ENCODE measurements around the gene UBALD2. TPM values are rescaled to one million over a fixed set of nuclear protein-coding genes. Genes with fewer than 3 reads are reported as not detected.
A peak's percentile ranks its signal among the peaks of the same experiment; 100 is the strongest.
"Not testable (repeated sequence)": the region's sequence is repeated elsewhere in the genome, so short reads cannot be mapped to it uniquely, and the experiment has no call there.

Gene UBALD2
- total RNA-seq, 1 donor from 2014 or later: 46.9 TPM

DNA sequence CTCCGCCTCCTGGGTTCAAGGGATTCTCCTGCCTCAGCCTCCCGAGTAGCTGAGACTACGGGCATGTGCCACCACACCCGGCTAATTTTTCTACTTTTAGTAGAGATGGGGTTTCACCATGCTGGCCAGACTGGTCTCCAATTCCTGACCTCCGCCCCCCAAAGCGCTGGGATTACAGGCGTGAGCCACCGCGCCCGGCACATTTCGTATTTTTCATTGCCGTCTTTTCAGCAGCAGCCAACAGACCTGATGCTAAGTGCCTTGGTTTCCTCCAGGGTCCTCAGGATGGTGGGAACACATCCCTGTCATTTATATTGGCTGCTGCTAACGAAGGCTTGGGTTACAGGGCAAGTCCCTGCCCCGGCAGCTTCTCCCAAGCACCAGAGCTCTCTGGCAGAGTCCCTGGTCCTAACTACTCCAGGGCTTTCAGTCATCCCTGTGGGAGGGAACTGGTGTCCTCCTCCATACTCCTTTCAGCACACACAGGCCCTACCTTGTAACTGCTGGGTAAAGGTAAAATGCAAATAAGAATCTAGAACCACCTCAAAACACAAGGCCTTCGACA, 23.4 kb upstream of the UBALD2 start:
- peaks cover 46% of the 10 kb centered on the region for H3K4me1 Mint-ChIP-seq (ENCODE audit: unreplicated experiment)
- peak overlapping the region; percentile 76 for H3K27ac Mint-ChIP-seq
- DNase-seq (ENCODE audit: extremely low spot score, unreplicated experiment): peak; percentile 55
- TF ChIP-seq, protein P1, sequence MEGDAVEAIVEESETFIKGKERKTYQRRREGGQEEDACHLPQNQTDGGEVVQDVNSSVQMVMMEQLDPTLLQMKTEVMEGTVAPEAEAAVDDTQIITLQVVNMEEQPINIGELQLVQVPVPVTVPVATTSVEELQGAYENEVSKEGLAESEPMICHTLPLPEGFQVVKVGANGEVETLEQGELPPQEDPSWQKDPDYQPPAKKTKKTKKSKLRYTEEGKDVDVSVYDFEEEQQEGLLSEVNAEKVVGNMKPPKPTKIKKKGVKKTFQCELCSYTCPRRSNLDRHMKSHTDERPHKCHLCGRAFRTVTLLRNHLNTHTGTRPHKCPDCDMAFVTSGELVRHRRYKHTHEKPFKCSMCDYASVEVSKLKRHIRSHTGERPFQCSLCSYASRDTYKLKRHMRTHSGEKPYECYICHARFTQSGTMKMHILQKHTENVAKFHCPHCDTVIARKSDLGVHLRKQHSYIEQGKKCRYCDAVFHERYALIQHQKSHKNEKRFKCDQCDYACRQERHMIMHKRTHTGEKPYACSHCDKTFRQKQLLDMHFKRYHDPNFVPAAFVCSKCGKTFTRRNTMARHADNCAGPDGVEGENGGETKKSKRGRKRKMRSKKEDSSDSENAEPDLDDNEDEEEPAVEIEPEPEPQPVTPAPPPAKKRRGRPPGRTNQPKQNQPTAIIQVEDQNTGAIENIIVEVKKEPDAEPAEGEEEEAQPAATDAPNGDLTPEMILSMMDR (conservative IDR thresholded peaks at IDR 0.05): no peak
- H3K36me3 Mint-ChIP-seq: no peaks in the 10 kb centered on the region
- H3K27me3 Mint-ChIP-seq: peaks cover 13% of the 10 kb centered on the region
- no peaks in the 10 kb centered on the region for H3K9me3 Mint-ChIP-seq
- H3K4me3 Mint-ChIP-seq: peak overlapping the region; percentile 88

DNA sequence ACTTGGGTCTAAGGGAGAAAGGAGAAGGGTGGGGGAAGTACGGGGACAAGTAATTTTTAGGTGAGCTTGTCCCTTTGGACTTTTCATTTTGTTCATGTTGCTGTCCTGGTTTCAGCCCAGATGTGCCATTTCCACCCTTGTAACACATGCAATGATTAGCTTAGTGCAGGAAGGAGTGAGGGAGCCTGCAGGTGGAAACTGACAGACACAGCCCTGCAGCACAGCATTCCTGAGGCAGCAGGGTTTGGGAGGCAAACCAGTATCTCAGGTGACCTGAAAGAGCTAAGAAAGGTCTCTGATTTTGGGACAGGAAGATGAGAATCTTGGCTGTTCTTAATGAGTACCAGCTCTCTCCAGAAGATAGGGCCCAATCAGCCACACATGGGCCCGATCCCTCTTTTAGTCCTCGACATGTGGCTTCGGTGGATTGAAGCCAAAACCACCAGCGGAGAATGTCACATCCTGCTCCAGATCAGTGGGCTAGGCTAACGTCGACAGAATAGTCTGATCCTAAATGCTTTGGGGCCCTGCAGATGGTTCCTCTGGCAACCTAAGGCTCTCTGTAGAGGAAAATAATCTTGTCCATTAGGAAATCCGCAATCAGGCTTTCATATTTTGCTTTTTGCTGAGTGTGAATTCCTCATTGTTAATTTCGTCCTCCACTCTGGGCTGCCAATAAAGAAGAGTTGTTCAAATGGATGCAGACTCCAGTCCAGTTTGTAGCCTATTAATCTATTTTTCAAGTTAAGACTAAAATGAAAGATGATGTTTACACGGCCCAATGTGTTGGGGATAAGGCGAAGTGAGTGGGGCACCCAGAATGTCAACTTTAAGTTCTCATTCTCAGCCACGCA, 21.1 kb upstream of the UBALD2 start:
- H3K9me3 Mint-ChIP-seq: no peaks in the 10 kb centered on the region
- H3K27me3 Mint-ChIP-seq: peaks cover 10% of the 10 kb centered on the region
- TF ChIP-seq, protein P1 (conservative IDR thresholded peaks at IDR 0.05): no peak
- peak overlapping the region; percentile 61 for H3K4me3 Mint-ChIP-seq
- H3K4me1 Mint-ChIP-seq (ENCODE audit: unreplicated experiment): peaks cover 38% of the 10 kb centered on the region
- DNase-seq (ENCODE audit: extremely low spot score, unreplicated experiment): peak; percentile 58
- H3K27ac Mint-ChIP-seq: no peak overlapping the region
- no peaks in the 10 kb centered on the region for H3K36me3 Mint-ChIP-seq

DNA sequence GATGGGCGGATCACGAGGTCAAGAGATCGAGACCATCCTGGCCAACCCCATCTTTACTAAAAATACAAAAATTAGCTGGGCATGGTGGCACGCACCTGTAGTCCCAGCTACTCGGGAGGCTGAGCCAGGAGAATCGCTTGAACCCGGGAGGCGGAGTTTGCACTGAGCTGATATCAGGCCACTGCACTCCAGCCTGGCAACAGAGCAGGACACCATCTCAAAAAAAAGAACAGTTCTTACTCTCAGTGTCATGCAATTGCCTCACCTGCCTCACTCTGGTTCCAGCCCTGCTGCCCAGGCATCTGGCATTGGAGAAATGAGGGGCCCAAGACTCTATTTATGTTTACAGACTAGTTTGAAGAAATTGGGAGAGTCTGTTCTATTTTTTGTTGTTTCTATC, 20.4 kb upstream of the UBALD2 start:
- H3K27ac Mint-ChIP-seq; H3K27me3 Mint-ChIP-seq; H3K36me3 Mint-ChIP-seq; H3K9me3 Mint-ChIP-seq; H3K4me3 Mint-ChIP-seq; DNase-seq (ENCODE audit: extremely low spot score, unreplicated experiment): not testable (repeated sequence)
- peaks cover 35% of the 10 kb centered on the region for H3K4me1 Mint-ChIP-seq (ENCODE audit: unreplicated experiment)

DNA sequence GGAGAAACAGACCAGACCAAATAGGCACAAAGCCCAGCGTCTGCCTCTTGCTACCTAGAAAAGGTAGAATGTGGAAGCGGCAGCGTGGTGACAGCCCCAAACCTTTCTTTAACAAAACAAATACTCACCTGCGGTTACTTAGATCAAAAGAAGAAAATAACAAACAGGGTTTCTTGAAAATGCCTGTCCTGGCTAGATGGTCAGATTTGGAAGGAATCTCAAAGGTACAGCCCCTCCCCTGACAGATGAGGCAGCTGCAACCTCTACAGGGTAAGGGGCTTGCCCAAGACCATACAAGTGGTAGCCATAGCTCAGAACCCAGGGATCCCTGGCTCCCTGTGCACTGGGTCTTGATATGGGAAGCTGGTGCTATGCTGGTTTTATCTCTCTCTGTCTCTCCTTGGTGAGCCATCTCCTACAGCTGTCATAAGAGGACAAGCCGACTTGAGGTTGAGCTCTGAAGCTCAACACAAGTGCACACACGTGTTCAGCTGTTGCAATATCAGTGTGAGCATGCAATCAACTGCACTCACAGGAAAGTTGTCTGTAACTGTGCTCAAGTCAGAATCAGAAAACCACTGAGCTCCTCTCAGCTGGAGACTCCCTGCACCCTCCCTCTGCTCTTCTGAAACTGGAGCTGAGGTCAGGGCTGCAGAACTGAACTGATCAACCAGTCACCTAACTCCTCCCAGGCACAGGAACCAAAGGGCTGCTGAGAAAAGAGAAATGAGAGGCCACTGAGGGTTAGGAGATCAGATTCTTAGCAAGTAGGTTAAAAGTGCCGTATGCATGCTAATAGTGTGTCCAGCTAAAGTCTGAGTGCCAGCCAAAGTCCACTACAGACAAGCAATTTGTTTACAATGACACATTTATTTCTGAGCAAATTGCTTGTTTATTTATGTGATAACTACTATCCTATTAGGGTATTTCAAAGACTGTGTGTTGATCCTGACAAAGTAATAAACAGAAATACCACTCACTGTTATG, 18.8 kb upstream of the UBALD2 start:
- peak overlapping the region; percentile 68 for H3K4me3 Mint-ChIP-seq
- H3K27me3 Mint-ChIP-seq: peaks cover 5% of the 10 kb centered on the region
- no peaks in the 10 kb centered on the region for H3K36me3 Mint-ChIP-seq
- H3K4me1 Mint-ChIP-seq (ENCODE audit: unreplicated experiment): peaks cover 29% of the 10 kb centered on the region
- no peak for DNase-seq (ENCODE audit: extremely low spot score, unreplicated experiment)
- no peaks in the 10 kb centered on the region for H3K9me3 Mint-ChIP-seq
- TF ChIP-seq, protein P1 (conservative IDR thresholded peaks at IDR 0.05): no peak
- peak overlapping the region; percentile 80 for H3K27ac Mint-ChIP-seq

DNA sequence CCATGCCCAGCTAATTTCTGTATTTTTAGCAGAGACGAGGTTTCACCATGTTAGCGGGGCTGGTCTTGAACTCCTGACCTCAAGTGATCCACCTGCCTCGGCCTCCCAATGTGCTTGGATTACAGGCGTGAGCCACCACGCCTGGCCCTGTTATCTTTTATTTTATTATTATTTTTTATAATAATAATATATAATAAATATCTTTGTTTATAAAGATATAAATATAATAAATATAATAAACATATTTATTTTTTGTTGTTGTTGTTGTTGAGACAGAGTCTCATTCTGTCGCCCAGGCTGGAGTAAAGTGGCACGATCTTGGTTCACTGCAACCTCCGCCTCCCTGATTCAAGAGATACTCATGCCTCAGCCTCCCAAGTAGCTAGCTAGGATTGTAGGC, 17.8 kb upstream of the UBALD2 start:
- H3K27me3 Mint-ChIP-seq: peaks cover 5% of the 10 kb centered on the region
- H3K9me3 Mint-ChIP-seq: no peaks in the 10 kb centered on the region
- no peak overlapping the region for H3K4me3 Mint-ChIP-seq
- no peak for DNase-seq (ENCODE audit: extremely low spot score, unreplicated experiment)
- no peak overlapping the region for H3K27ac Mint-ChIP-seq
- TF ChIP-seq, protein P1 (conservative IDR thresholded peaks at IDR 0.05): no peak
- H3K4me1 Mint-ChIP-seq (ENCODE audit: unreplicated experiment): peaks cover 36% of the 10 kb centered on the region
- H3K36me3 Mint-ChIP-seq: no peaks in the 10 kb centered on the region
